Liver (tissue), 9 donors: ENCODE results near the gene UNC5B. TPM values are rescaled to one million over a fixed set of nuclear protein-coding genes. Genes with fewer than 3 reads are reported as not detected.

ENCODE experiments used
- DNase-seq: peaks from one replicate; pipeline ENCODE4 v3.0.0-alpha.2; 2017; ENCODE audit warnings: low spot score
- H3K27ac ChIP-seq, 2 donors: one replicate each; pipeline ENCODE4 v1.7.0; 2013; ENCODE audit warnings: inconsistent platforms in 2 of 2, low read length in 2 of 2, control low read depth in 1 of 2, low read depth in 1 of 2, mild to moderate bottlenecking in 1 of 2
- H3K27me3 ChIP-seq, 4 donors: one replicate each; pipeline versions ENCODE4 v1.6.1 to v1.7.0; 2013; ENCODE audit warnings: low read length in 3 of 4, inconsistent platforms in 1 of 4, mild to moderate bottlenecking in 1 of 4, moderate library complexity in 1 of 4; ENCODE audit not compliant: control insufficient read depth in 4 of 4, insufficient read depth in 4 of 4
- H3K36me3 ChIP-seq, 4 donors: one replicate each; pipeline versions ENCODE4 v1.6.1 to v1.7.0; 2013; ENCODE audit warnings: low read length in 3 of 4, mild to moderate bottlenecking in 3 of 4, low read depth in 1 of 4, moderate library complexity in 1 of 4; ENCODE audit not compliant: control insufficient read depth in 4 of 4, insufficient read depth in 3 of 4
- H3K4me1 ChIP-seq, 4 donors: one replicate each; pipeline versions ENCODE4 v1.6.1 to v1.7.0; 2013; ENCODE audit warnings: low read length in 3 of 4, mild to moderate bottlenecking in 3 of 4, moderate library complexity in 1 of 4; ENCODE audit not compliant: control insufficient read depth in 4 of 4, insufficient read depth in 4 of 4
- H3K4me3 ChIP-seq, 3 donors: one replicate each; pipeline versions ENCODE4 v1.6.1 to v1.7.0; 2013; ENCODE audit warnings: low read length in 3 of 3, control low read depth in 1 of 3, low read depth in 1 of 3, mild to moderate bottlenecking in 1 of 3
- H3K9ac ChIP-seq, 2 donors: one replicate each; pipeline ENCODE4 v1.7.0; 2013; ENCODE audit warnings: low read length in 2 of 2, mild to moderate bottlenecking in 2 of 2, moderate library complexity in 2 of 2, control low read depth in 1 of 2, low read depth in 1 of 2
- H3K9me3 ChIP-seq, 4 donors: one replicate each; pipeline versions ENCODE4 v1.6.1 to v1.7.0; 2013; ENCODE audit warnings: low read length in 3 of 4; ENCODE audit not compliant: control insufficient read depth in 4 of 4
- EGR1 ChIP-seq, 2 donors: IDR thresholded peaks; 2 replicates each; pipeline ENCODE4 v1.6.1; 2016 to 2018; ENCODE audit warnings: antibody characterized with exemption in 2 of 2, low read depth in 2 of 2
- FOXA1 ChIP-seq: IDR thresholded peaks from 2 replicates; pipeline ENCODE4 v1.6.1; 2016; ENCODE audit warnings: antibody characterized with exemption
- FOXA2 ChIP-seq: IDR thresholded peaks from 2 replicates; pipeline ENCODE4 v1.6.1; 2016; ENCODE audit warnings: antibody characterized with exemption
- GABPA ChIP-seq, 2 donors: IDR thresholded peaks in 1 of 2; conservative IDR thresholded peaks in 1 of 2; 2 replicates each; pipeline ENCODE4 v1.6.1; 2016; ENCODE audit warnings: antibody characterized with exemption in 2 of 2, mild to moderate bottlenecking in 1 of 2, moderate library complexity in 1 of 2
- HNF4A ChIP-seq, 2 donors: conservative IDR thresholded peaks; 2 replicates each; pipeline ENCODE4 v1.6.1; 2016; ENCODE audit warnings: antibody characterized with exemption in 2 of 2, mild to moderate bottlenecking in 2 of 2
- JUND ChIP-seq, 2 donors: IDR thresholded peaks; 2 replicates each; pipeline ENCODE4 v1.6.1; 2016; ENCODE audit warnings: antibody characterized with exemption in 2 of 2
- RAD21 ChIP-seq, 2 donors: IDR thresholded peaks; 2 replicates each; pipeline ENCODE4 v1.6.1; 2016; ENCODE audit warnings: antibody characterized with exemption in 2 of 2, mild to moderate bottlenecking in 2 of 2
- RXRA ChIP-seq, 2 donors: IDR thresholded peaks; 2 replicates each; pipeline ENCODE4 v1.6.1; 2017 to 2018; ENCODE audit warnings: antibody characterized with exemption in 2 of 2, mild to moderate bottlenecking in 1 of 2
- SP1 ChIP-seq: IDR thresholded peaks from 2 replicates; pipeline ENCODE4 v1.6.1; 2018; ENCODE audit warnings: antibody characterized with exemption, mild to moderate bottlenecking
- TAF1 ChIP-seq: conservative IDR thresholded peaks from 2 replicates; pipeline ENCODE4 v1.6.1; 2016; ENCODE audit warnings: antibody characterized with exemption, mild to moderate bottlenecking
- YY1 ChIP-seq: IDR thresholded peaks from 2 replicates; pipeline ENCODE4 v1.6.1; 2016; ENCODE audit warnings: antibody characterized with exemption, mild to moderate bottlenecking
- ZBTB33 ChIP-seq: IDR thresholded peaks from 2 replicates; pipeline ENCODE4 v1.6.1; 2016; ENCODE audit warnings: antibody characterized with exemption
- WGBS: extraction: QIAGEN DNeasy Blood & Tissue Kit; methylation state at CpG from one replicate; pipeline ENCODE4 v1.1.7; 2013; 5-methylcytosine and 5-hydroxymethylcytosine counted together
- polyA plus RNA-seq, 2 donors: library from polyadenylated mRNA; stranded (reverse) in 1 of 2; unstranded in 1 of 2; fragments of 200-250 nt in 1 of 2; fragments of >200 nt in 1 of 2; fragmentation: Nextera tagmentation in 1 of 2; extraction: Ambion mirVana in 1 of 2; gene quantifications; one replicate each; pipeline versions ENCODE4 v1.2.1 to v1.2.3, GENCODE V29; 2013 to 2015
- total RNA-seq, 2 donors: library from RNA; depleted of rRNA; stranded (reverse); fragments of >200 nt; gene quantifications; one replicate each; pipeline ENCODE4 v1.2.3, GENCODE V29; 2014
- TF ChIP-seq, protein P1 (sequence below): IDR thresholded peaks from 2 replicates; pipeline ENCODE4 v1.6.1; 2016; ENCODE audit warnings: antibody characterized with exemption
- TF ChIP-seq, protein P2 (sequence below): IDR thresholded peaks from 2 replicates; pipeline ENCODE4 v1.6.1; 2016; ENCODE audit warnings: antibody characterized with exemption
- TF ChIP-seq, protein P3 (sequence below): fragments of 150-350 bp; IDR thresholded peaks from 2 replicates; pipeline ENCODE4 v1.5.1; 2017; ENCODE audit warnings: improper control_type of control experiment, low read depth, low read length; ENCODE audit not compliant: missing input control
- TF ChIP-seq, protein P4 (sequence below): IDR thresholded peaks from 2 replicates; pipeline ENCODE4 v1.6.1; 2016; ENCODE audit warnings: antibody characterized with exemption, mild to moderate bottlenecking
- donor health status: healthy.
- donor health status: healthy.
- donor health status: healthy.
- donor health status: healthy.
- donor health status: healthy.

The UNC5B gene
- total and polyA plus RNA-seq, 4 donors, result 0.56 to 1.8 (median 1.3) TPM

GRCh38 chr10:71179382-71179781 lies 33.0 kb upstream of the UNC5B start (continued):
- TF ChIP-seq HNF4A (conservative IDR thresholded peaks at IDR 0.05), result no peak
- TF ChIP-seq, protein P1, sequence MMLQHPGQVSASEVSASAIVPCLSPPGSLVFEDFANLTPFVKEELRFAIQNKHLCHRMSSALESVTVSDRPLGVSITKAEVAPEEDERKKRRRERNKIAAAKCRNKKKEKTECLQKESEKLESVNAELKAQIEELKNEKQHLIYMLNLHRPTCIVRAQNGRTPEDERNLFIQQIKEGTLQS, result no peak

DNA sequence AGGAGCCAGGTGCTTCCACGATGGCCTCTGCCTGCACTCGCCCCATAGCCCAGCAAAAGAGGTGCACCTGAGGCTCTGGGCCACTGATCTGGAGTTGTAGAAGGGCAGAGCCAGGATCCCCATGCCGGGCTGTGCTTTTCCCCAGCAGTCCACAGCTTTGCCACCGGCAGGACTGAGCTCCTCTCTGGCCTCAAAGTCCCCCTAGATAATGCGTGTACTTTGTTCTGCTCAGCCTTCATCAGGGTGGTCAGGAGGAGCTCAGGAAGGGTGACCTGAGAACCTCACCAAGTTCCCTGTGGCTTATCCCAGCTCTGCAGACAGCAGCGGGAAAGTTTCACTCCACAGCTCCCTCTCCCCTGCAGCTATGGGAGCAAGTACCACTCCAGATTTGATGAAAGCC lies 27.9 kb upstream of the UNC5B start:
- Histone ChIP-seq H3K4me1 (no peaks in the 10 kb centered on the region), H3K27me3 (no peaks in the 10 kb centered on the region), H3K9me3 (no peaks in the 10 kb centered on the region), H3K9ac (no peak overlapping the region), H3K27ac (no peak overlapping the region), H3K36me3 (no peaks in the 10 kb centered on the region), H3K4me3 (no peak overlapping the region)
- no peak for DNase-seq
- no peak for TF ChIP-seq SP1
- TF ChIP-seq RXRA (IDR thresholded peaks at IDR 0.05), result no peak
- TF ChIP-seq JUND (IDR thresholded peaks at IDR 0.05), result no peak
- no peak for TF ChIP-seq RAD21 (IDR thresholded peaks at IDR 0.05)
- no peak for TF ChIP-seq GABPA (IDR thresholded peaks at IDR 0.05 in 1 of 2, conservative IDR thresholded peaks at IDR 0.05 in 1 of 2)
- TF ChIP-seq, protein P2, sequence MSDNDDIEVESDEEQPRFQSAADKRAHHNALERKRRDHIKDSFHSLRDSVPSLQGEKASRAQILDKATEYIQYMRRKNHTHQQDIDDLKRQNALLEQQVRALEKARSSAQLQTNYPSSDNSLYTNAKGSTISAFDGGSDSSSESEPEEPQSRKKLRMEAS, result no peak
- no peak for TF ChIP-seq FOXA2
- TF ChIP-seq TAF1, result no peak
- TF ChIP-seq, protein P3, sequence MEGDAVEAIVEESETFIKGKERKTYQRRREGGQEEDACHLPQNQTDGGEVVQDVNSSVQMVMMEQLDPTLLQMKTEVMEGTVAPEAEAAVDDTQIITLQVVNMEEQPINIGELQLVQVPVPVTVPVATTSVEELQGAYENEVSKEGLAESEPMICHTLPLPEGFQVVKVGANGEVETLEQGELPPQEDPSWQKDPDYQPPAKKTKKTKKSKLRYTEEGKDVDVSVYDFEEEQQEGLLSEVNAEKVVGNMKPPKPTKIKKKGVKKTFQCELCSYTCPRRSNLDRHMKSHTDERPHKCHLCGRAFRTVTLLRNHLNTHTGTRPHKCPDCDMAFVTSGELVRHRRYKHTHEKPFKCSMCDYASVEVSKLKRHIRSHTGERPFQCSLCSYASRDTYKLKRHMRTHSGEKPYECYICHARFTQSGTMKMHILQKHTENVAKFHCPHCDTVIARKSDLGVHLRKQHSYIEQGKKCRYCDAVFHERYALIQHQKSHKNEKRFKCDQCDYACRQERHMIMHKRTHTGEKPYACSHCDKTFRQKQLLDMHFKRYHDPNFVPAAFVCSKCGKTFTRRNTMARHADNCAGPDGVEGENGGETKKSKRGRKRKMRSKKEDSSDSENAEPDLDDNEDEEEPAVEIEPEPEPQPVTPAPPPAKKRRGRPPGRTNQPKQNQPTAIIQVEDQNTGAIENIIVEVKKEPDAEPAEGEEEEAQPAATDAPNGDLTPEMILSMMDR, result no peak
- TF ChIP-seq, protein P1, result no peak
- no peak for TF ChIP-seq ZBTB33
- TF ChIP-seq YY1, result no peak
- TF ChIP-seq, protein P4, sequence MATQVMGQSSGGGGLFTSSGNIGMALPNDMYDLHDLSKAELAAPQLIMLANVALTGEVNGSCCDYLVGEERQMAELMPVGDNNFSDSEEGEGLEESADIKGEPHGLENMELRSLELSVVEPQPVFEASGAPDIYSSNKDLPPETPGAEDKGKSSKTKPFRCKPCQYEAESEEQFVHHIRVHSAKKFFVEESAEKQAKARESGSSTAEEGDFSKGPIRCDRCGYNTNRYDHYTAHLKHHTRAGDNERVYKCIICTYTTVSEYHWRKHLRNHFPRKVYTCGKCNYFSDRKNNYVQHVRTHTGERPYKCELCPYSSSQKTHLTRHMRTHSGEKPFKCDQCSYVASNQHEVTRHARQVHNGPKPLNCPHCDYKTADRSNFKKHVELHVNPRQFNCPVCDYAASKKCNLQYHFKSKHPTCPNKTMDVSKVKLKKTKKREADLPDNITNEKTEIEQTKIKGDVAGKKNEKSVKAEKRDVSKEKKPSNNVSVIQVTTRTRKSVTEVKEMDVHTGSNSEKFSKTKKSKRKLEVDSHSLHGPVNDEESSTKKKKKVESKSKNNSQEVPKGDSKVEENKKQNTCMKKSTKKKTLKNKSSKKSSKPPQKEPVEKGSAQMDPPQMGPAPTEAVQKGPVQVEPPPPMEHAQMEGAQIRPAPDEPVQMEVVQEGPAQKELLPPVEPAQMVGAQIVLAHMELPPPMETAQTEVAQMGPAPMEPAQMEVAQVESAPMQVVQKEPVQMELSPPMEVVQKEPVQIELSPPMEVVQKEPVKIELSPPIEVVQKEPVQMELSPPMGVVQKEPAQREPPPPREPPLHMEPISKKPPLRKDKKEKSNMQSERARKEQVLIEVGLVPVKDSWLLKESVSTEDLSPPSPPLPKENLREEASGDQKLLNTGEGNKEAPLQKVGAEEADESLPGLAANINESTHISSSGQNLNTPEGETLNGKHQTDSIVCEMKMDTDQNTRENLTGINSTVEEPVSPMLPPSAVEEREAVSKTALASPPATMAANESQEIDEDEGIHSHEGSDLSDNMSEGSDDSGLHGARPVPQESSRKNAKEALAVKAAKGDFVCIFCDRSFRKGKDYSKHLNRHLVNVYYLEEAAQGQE, result no peak
- no peak for TF ChIP-seq FOXA1
- no peak for TF ChIP-seq EGR1 (IDR thresholded peaks at IDR 0.05; ENCODE audit: low read depth in 2 of 2)
- 65% methylated on average over 6 of the region's 6 CpGs for WGBS
